ENCODE measurements around the gene SLC9A9.

SLC9A9 gene

GRCh38 chr3:143674100-143674968 is 173.9 kb downstream of the SLC9A9 start:
- Histone ChIP-seq H3K4ac (ENCODE audit: low read depth, low read length) (no peak overlapping the region), H4K12ac (ENCODE audit: low read depth, low read length) (no peak overlapping the region), H3K18ac (ENCODE audit: low read length) (no peak overlapping the region), H2AK5ac (ENCODE audit: low read length) (no peak overlapping the region), H3K79me1 (ENCODE audit: low read length) (no peaks in the 10 kb centered on the region), H3K36me3 (ENCODE audit: control insufficient read depth in 1 of 2, insufficient read depth in 2 of 2, low read length in 2 of 2) (no peaks in the 10 kb centered on the region), H3K4me1 (ENCODE audit: control insufficient read depth in 1 of 2, insufficient read depth in 2 of 2, low read length in 2 of 2) (no peaks in the 10 kb centered on the region), H3K9me3 (ENCODE audit: insufficient read depth, low read depth, low read length) (no peaks in the 10 kb centered on the region), H2BK12ac (ENCODE audit: low read length) (no peak overlapping the region), H2BK5ac (ENCODE audit: low read depth, low read length, poor library complexity) (no peak overlapping the region), H3K79me2 (ENCODE audit: control insufficient read depth, insufficient read depth, low read length, poor library complexity) (no peaks in the 10 kb centered on the region), H3K14ac (ENCODE audit: low read length) (no peak overlapping the region), H3K27me3 (ENCODE audit: insufficient read depth, low read length) (no peaks in the 10 kb centered on the region), H3K9ac (ENCODE audit: low read length) (no peak overlapping the region), H2AFZ (ENCODE audit: insufficient read depth, low read length, poor library complexity) (no peak overlapping the region), H4K91ac (ENCODE audit: low read depth, low read length) (no peak overlapping the region), H3K4me2 (ENCODE audit: low read length) (no peak overlapping the region), H3K27ac (ENCODE audit: low read depth, low read length) (no peak overlapping the region), H3K23ac (ENCODE audit: low read length) (no peak overlapping the region), H4K8ac (ENCODE audit: low read depth, low read length) (no peak overlapping the region), H2BK120ac (ENCODE audit: insufficient read depth, low read length, poor library complexity) (no peak overlapping the region), H3K4me3 (ENCODE audit: low read depth, low read length) (no peak overlapping the region)
- WGBS (ENCODE audit: extremely low coverage, insufficient coverage, insufficient read length) = no CpG with 5 or more reads among the region's 10 CpGs
- peak; percentile 44 to 86 for DNase-seq

- no peaks in the 10 kb centered on the region for H3K27me3 ChIP-seq (ENCODE audit: insufficient read depth, low read length)
- H3K23ac ChIP-seq (ENCODE audit: low read length) = no peak overlapping the region
- no peak overlapping the region for H2BK5ac ChIP-seq (ENCODE audit: low read depth, low read length, poor library complexity)
- H2AFZ ChIP-seq (ENCODE audit: insufficient read depth, low read length, poor library complexity) = no peak overlapping the region
- H3K4me2 ChIP-seq (ENCODE audit: low read length) = no peak overlapping the region
- no peaks in the 10 kb centered on the region for H3K4me1 ChIP-seq (ENCODE audit: control insufficient read depth in 1 of 2, insufficient read depth in 2 of 2, low read length in 2 of 2)
- H4K91ac ChIP-seq (ENCODE audit: low read depth, low read length) = no peak overlapping the region
- no peaks in the 10 kb centered on the region for H3K36me3 ChIP-seq (ENCODE audit: control insufficient read depth in 1 of 2, insufficient read depth in 2 of 2, low read length in 2 of 2)
- H3K4ac ChIP-seq (ENCODE audit: low read depth, low read length) = no peak overlapping the region
- no peak overlapping the region for H2BK120ac ChIP-seq (ENCODE audit: insufficient read depth, low read length, poor library complexity)
- no peaks in the 10 kb centered on the region for H3K79me1 ChIP-seq (ENCODE audit: low read length)
- no peak overlapping the region for H4K8ac ChIP-seq (ENCODE audit: low read depth, low read length)
- no peaks in the 10 kb centered on the region for H3K79me2 ChIP-seq (ENCODE audit: control insufficient read depth, insufficient read depth, low read length, poor library complexity)
- H3K27ac ChIP-seq (ENCODE audit: low read depth, low read length) = no peak overlapping the region
- no peak overlapping the region for H3K9ac ChIP-seq (ENCODE audit: low read length)
- no peak overlapping the region for H2BK12ac ChIP-seq (ENCODE audit: low read length)
- no peak overlapping the region for H2AK5ac ChIP-seq (ENCODE audit: low read length)
- WGBS (ENCODE audit: extremely low coverage, insufficient coverage, insufficient read length) = no CpG with 5 or more reads among the region's 3 CpGs
- no peak overlapping the region for H4K12ac ChIP-seq (ENCODE audit: low read depth, low read length)
- H3K4me3 ChIP-seq (ENCODE audit: low read depth, low read length) = no peak overlapping the region
- H3K9me3 ChIP-seq (ENCODE audit: insufficient read depth, low read depth, low read length) = no peaks in the 10 kb centered on the region
- DNase-seq = no peak
- H3K14ac ChIP-seq (ENCODE audit: low read length) = no peak overlapping the region
- no peak overlapping the region for H3K18ac ChIP-seq (ENCODE audit: low read length)
Observed at GRCh38 chr3:143672396-143673165, 175.7 kb downstream of the SLC9A9 start.

- H4K91ac ChIP-seq (ENCODE audit: low read depth, low read length) = no peak overlapping the region
- H2BK12ac ChIP-seq (ENCODE audit: low read length) = no peak overlapping the region
Observed at GRCh38 chr3:143671626-143672025, 176.6 kb downstream of the SLC9A9 start.

GRCh38 chr3:143668924-143669790 is 179.1 kb downstream of the SLC9A9 start:
- H2BK12ac ChIP-seq (ENCODE audit: low read length) = no peak overlapping the region
- no peaks in the 10 kb centered on the region for H3K36me3 ChIP-seq (ENCODE audit: control insufficient read depth in 1 of 2, insufficient read depth in 2 of 2, low read length in 2 of 2)
- DNase-seq = no peak
- H3K14ac ChIP-seq (ENCODE audit: low read length) = no peak overlapping the region
- H3K27me3 ChIP-seq (ENCODE audit: insufficient read depth, low read length) = no peaks in the 10 kb centered on the region
- no peak overlapping the region for H2BK120ac ChIP-seq (ENCODE audit: insufficient read depth, low read length, poor library complexity)
- no peaks in the 10 kb centered on the region for H3K79me2 ChIP-seq (ENCODE audit: control insufficient read depth, insufficient read depth, low read length, poor library complexity)
- no peak overlapping the region for H3K18ac ChIP-seq (ENCODE audit: low read length)
- H2AFZ ChIP-seq (ENCODE audit: insufficient read depth, low read length, poor library complexity) = no peak overlapping the region
- H4K8ac ChIP-seq (ENCODE audit: low read depth, low read length) = no peak overlapping the region
- no peak overlapping the region for H2BK5ac ChIP-seq (ENCODE audit: low read depth, low read length, poor library complexity)
- H3K4me2 ChIP-seq (ENCODE audit: low read length) = no peak overlapping the region
- H3K4me1 ChIP-seq (ENCODE audit: control insufficient read depth in 1 of 2, insufficient read depth in 2 of 2, low read length in 2 of 2) = no peaks in the 10 kb centered on the region
- H3K4ac ChIP-seq (ENCODE audit: low read depth, low read length) = no peak overlapping the region
- H3K9ac ChIP-seq (ENCODE audit: low read length) = no peak overlapping the region
- H3K9me3 ChIP-seq (ENCODE audit: insufficient read depth, low read depth, low read length) = no peaks in the 10 kb centered on the region
- H4K12ac ChIP-seq (ENCODE audit: low read depth, low read length) = no peak overlapping the region
- H2AK5ac ChIP-seq (ENCODE audit: low read length) = no peak overlapping the region
- H3K27ac ChIP-seq (ENCODE audit: low read depth, low read length) = no peak overlapping the region
- no peak overlapping the region for H4K91ac ChIP-seq (ENCODE audit: low read depth, low read length)
- no peak overlapping the region for H3K4me3 ChIP-seq (ENCODE audit: low read depth, low read length)
- H3K23ac ChIP-seq (ENCODE audit: low read length) = no peak overlapping the region
- H3K79me1 ChIP-seq (ENCODE audit: low read length) = no peaks in the 10 kb centered on the region
- no CpG with 5 or more reads among the region's 5 CpGs for WGBS (ENCODE audit: extremely low coverage, insufficient coverage, insufficient read length)

More at GRCh38 chr3:143671626-143672025, 176.6 kb downstream of the SLC9A9 start:
- Histone ChIP-seq H3K79me1 (ENCODE audit: low read length) (no peaks in the 10 kb centered on the region), H2AK5ac (ENCODE audit: low read length) (no peak overlapping the region), H2BK120ac (ENCODE audit: insufficient read depth, low read length, poor library complexity) (no peak overlapping the region), H3K27ac (ENCODE audit: low read depth, low read length) (no peak overlapping the region), H3K4me1 (ENCODE audit: control insufficient read depth in 1 of 2, insufficient read depth in 2 of 2, low read length in 2 of 2) (no peaks in the 10 kb centered on the region), H3K4me2 (ENCODE audit: low read length) (no peak overlapping the region), H3K4me3 (ENCODE audit: low read depth, low read length) (no peak overlapping the region), H3K79me2 (ENCODE audit: control insufficient read depth, insufficient read depth, low read length, poor library complexity) (no peaks in the 10 kb centered on the region), H3K27me3 (ENCODE audit: insufficient read depth, low read length) (no peaks in the 10 kb centered on the region), H4K8ac (ENCODE audit: low read depth, low read length) (no peak overlapping the region), H2AFZ (ENCODE audit: insufficient read depth, low read length, poor library complexity) (no peak overlapping the region), H2BK5ac (ENCODE audit: low read depth, low read length, poor library complexity) (no peak overlapping the region), H3K18ac (ENCODE audit: low read length) (no peak overlapping the region), H4K12ac (ENCODE audit: low read depth, low read length) (no peak overlapping the region), H3K36me3 (ENCODE audit: control insufficient read depth in 1 of 2, insufficient read depth in 2 of 2, low read length in 2 of 2) (no peaks in the 10 kb centered on the region), H3K14ac (ENCODE audit: low read length) (no peak overlapping the region), H3K9ac (ENCODE audit: low read length) (no peak overlapping the region), H3K4ac (ENCODE audit: low read depth, low read length) (no peak overlapping the region), H3K9me3 (ENCODE audit: insufficient read depth, low read depth, low read length) (no peaks in the 10 kb centered on the region), H3K23ac (ENCODE audit: low read length) (no peak overlapping the region)
- no peak for DNase-seq
- WGBS (ENCODE audit: extremely low coverage, insufficient coverage, insufficient read length) = no CpG with 5 or more reads among the region's 1 CpG
